Fibroblast of lung (primary cell): ENCODE results near the gene VWA8. TPM values are rescaled to one million over a fixed set of nuclear protein-coding genes. Genes with fewer than 3 reads are reported as not detected.

Experiments used
- DNase-seq, 2 donors: peaks; one replicate each; pipeline versions ENCODE4 v3.0.0 to v3.0.0-alpha.2; 2010; ENCODE audit warnings: low read depth in 2 of 2
- H2AFZ ChIP-seq: 2 replicates; pipeline ENCODE4 v1.5.1; 2012; ENCODE audit warnings: low read length, control low read depth, inconsistent platforms
- H3K27ac ChIP-seq: 2 replicates; pipeline ENCODE4 v1.5.1; 2011; ENCODE audit warnings: low read length, control low read depth; ENCODE audit not compliant: insufficient read depth
- H3K27me3 ChIP-seq: 2 replicates; pipeline ENCODE4 v1.5.1; 2011; ENCODE audit warnings: mild to moderate bottlenecking, low read length; ENCODE audit not compliant: control insufficient read depth, insufficient read depth
- H3K36me3 ChIP-seq: 2 replicates; pipeline ENCODE4 v1.5.1; 2011; ENCODE audit warnings: low read length; ENCODE audit not compliant: control insufficient read depth, insufficient read depth
- H3K4me1 ChIP-seq: 2 replicates; pipeline ENCODE4 v1.5.1; 2011; ENCODE audit warnings: low read length; ENCODE audit not compliant: control insufficient read depth, insufficient read depth; ENCODE audit errors: extremely low read depth
- H3K4me2 ChIP-seq: 2 replicates; pipeline ENCODE4 v1.5.1; 2011; ENCODE audit warnings: low read length, control low read depth; ENCODE audit not compliant: insufficient read depth; ENCODE audit errors: extremely low read depth
- H3K4me3 ChIP-seq, 4 experiments: fragments of 200-600 bp in 1 of 4; sonication (generic) in 1 of 4; replicated peaks in 1 of 4; 2 replicates each; pipeline ENCODE4 v1.5.1; 2011 to 2016; ENCODE audit warnings: low read length in 4 of 4, low read depth in 3 of 4, mild to moderate bottlenecking in 3 of 4, control low read depth in 2 of 4, inconsistent platforms in 1 of 4, mixed read lengths in 1 of 4; ENCODE audit not compliant: insufficient read depth in 1 of 4; ENCODE audit errors: control extremely low read depth in 1 of 4
- H3K79me2 ChIP-seq: 2 replicates; pipeline ENCODE4 v1.5.1; 2012; ENCODE audit warnings: mild to moderate bottlenecking, low read length, inconsistent platforms; ENCODE audit not compliant: control insufficient read depth, insufficient read depth
- H3K9ac ChIP-seq: 2 replicates; pipeline ENCODE4 v1.5.1; 2011; ENCODE audit warnings: mild to moderate bottlenecking, low read length, control low read depth; ENCODE audit not compliant: insufficient read depth
- H3K9me3 ChIP-seq: 2 replicates; pipeline ENCODE4 v1.5.1; 2012; ENCODE audit warnings: low read depth, low read length; ENCODE audit not compliant: control insufficient read depth, insufficient read depth
- H4K20me1 ChIP-seq: 2 replicates; pipeline ENCODE4 v1.5.1; 2011; ENCODE audit warnings: low read length; ENCODE audit not compliant: control insufficient read depth, insufficient read depth; ENCODE audit errors: extremely low read depth
- CTCF ChIP-seq, 2 donors: IDR thresholded peaks in 1 of 2; conservative IDR thresholded peaks in 1 of 2; 1 replicate in 1 of 2; 2 replicates in 1 of 2; pipeline ENCODE4 v1.5.1; 2011 to 2012; ENCODE audit warnings: low read length in 2 of 2, control low read depth in 1 of 2, inconsistent platforms in 1 of 2, low read depth in 1 of 2, mild to moderate bottlenecking in 1 of 2
- EZH2 ChIP-seq: IDR thresholded peaks from 2 replicates; pipeline ENCODE4 v1.5.1; 2012; ENCODE audit warnings: low read length, control low read depth, mild to moderate bottlenecking; ENCODE audit errors: missing control alignments
- polyA plus RNA-seq, 2 donors: library from polyadenylated mRNA; depleted of rRNA in 1 of 2; stranded (reverse) in 1 of 2; unstranded in 1 of 2; fragments of >200 nt; gene quantifications; 2 replicates each; pipeline ENCODE4 v1.2.1, GENCODE V29; 2011 to 2012; ENCODE audit warnings: missing spikeins in 1 of 2
- total RNA-seq: library from RNA; depleted of rRNA; stranded (reverse); fragments of >200 nt; gene quantifications from 2 replicates; pipeline ENCODE4 v1.2.1, GENCODE V29; 2014

VWA8 gene
- total and polyA plus RNA-seq, 2 donors (not counting 1 experiment from before 2014, with no cell fraction given): 12.6 to 29.9 TPM

- Histone ChIP-seq H3K9ac (no peak overlapping the region), H4K20me1 (no peaks in the 10 kb centered on the region), H3K27ac (peak overlapping the region; percentile 53), H3K36me3 (no peaks in the 10 kb centered on the region), H3K4me2 (peak overlapping the region; percentile 76), H3K4me3 (peak overlapping the region in 2 of 4 experiments; percentile 25 to 34), H3K79me2 (peaks cover 3% of the 10 kb centered on the region), H3K27me3 (no peaks in the 10 kb centered on the region), H3K4me1 (peaks cover 11% of the 10 kb centered on the region), H3K9me3 (no peaks in the 10 kb centered on the region), H2AFZ (no peak overlapping the region)
- TF ChIP-seq CTCF (conservative IDR thresholded peaks at IDR 0.05 in 1 of 2, IDR thresholded peaks at IDR 0.05 in 1 of 2; ENCODE audit: low read depth in 1 of 2, low read length in 2 of 2): no peak
- TF ChIP-seq EZH2: no peak
- DNase-seq: peak; percentile 91 to 95
Observed at GRCh38 chr13:41916173-41916954, 44.5 kb downstream of the VWA8 start.

DNA sequence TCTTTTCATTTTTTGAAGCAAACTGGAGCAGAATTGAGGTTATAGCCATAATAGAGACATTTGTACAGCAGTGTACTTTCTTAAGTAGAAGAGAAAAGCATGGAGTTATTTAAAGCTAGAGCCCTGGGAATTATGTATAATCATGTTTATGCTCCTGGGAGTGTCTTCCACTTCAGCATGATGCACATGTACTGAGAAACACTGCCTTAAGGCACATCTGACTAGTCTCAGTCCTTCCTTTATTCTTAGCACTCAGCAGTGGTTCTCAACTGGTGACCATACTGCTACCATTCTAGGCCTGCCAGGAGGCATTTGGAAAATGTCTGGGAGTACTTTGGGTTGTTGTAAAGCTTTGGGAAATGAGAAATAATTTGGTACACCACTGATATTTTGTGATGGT lies 45.8 kb downstream of the VWA8 start:
- H3K4me1 ChIP-seq: peaks cover 11% of the 10 kb centered on the region
- H4K20me1 ChIP-seq: no peaks in the 10 kb centered on the region
- H3K27ac ChIP-seq: no peak overlapping the region
- no peak overlapping the region for H2AFZ ChIP-seq
- no peaks in the 10 kb centered on the region for H3K27me3 ChIP-seq
- H3K79me2 ChIP-seq: peaks cover 3% of the 10 kb centered on the region
- no peak for TF ChIP-seq CTCF (conservative IDR thresholded peaks at IDR 0.05 in 1 of 2, IDR thresholded peaks at IDR 0.05 in 1 of 2; ENCODE audit: low read depth in 1 of 2, low read length in 2 of 2)
- TF ChIP-seq EZH2: no peak
- H3K4me3 ChIP-seq: no peak overlapping the region
- peak in 1 of 2 donors; percentile 22 for DNase-seq
- no peak overlapping the region for H3K4me2 ChIP-seq
- no peaks in the 10 kb centered on the region for H3K9me3 ChIP-seq
- no peaks in the 10 kb centered on the region for H3K36me3 ChIP-seq
- no peak overlapping the region for H3K9ac ChIP-seq

DNA sequence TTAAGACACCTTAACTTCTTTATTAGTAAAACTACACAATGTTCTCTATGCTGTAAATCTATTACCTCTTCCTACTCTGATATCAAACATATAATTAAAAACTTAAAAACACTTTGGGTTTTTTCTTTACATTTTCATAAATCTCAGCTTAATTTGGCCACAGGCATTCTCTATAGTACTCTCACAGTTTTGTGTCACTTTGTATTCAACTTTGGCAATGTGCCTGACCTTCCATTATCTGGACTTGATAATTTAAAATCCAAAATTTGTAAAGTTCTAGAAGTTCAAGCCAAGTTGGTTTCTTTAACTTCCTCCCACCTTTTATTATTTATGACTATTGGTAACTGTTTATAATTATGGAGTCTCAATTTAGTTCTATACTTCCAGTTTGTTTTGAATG lies 46.4 kb downstream of the VWA8 start:
- no peak overlapping the region for H3K4me3 ChIP-seq
- no peaks in the 10 kb centered on the region for H4K20me1 ChIP-seq
- H2AFZ ChIP-seq: no peak overlapping the region
- no peak for DNase-seq
- no peak overlapping the region for H3K4me2 ChIP-seq
- H3K36me3 ChIP-seq: no peaks in the 10 kb centered on the region
- TF ChIP-seq CTCF (conservative IDR thresholded peaks at IDR 0.05 in 1 of 2, IDR thresholded peaks at IDR 0.05 in 1 of 2; ENCODE audit: low read depth in 1 of 2, low read length in 2 of 2) (no peak), EZH2 (no peak)
- peaks cover 11% of the 10 kb centered on the region for H3K4me1 ChIP-seq
- no peak overlapping the region for H3K27ac ChIP-seq
- H3K9me3 ChIP-seq: no peaks in the 10 kb centered on the region
- H3K79me2 ChIP-seq: no peaks in the 10 kb centered on the region
- H3K27me3 ChIP-seq: no peaks in the 10 kb centered on the region
- H3K9ac ChIP-seq: no peak overlapping the region
